B cell (primary cell): ENCODE data around the gene TDRD15. TPM values are rescaled to one million over a fixed set of nuclear protein-coding genes. Genes with fewer than 3 reads are reported as not detected.

ENCODE experiments used
- ATAC-seq: fragments of 200-7000 bp; cut with Tn5 transposase; one replicate; pipeline ENCODE4 v1.10.0; 2021; ENCODE audit warnings: low read depth, mild to moderate bottlenecking, moderate number of reproducible peaks, moderate library complexity
- CTCF ChIA-PET: fragments of 350-600 bp; sonication (Branson Sonifier 250); formaldehyde crosslinking; loops from one replicate; lab custom pipeline; 2021; ENCODE audit warnings: antibody characterized with exemption, inconsistent platforms; lab: Charles Lee
- POLR2A ChIA-PET: fragments of 350-600 bp; sonication (Branson Sonifier 250); formaldehyde crosslinking; loops from one replicate; lab custom pipeline; 2021; ENCODE audit warnings: antibody characterized with exemption; lab: Charles Lee
- DNase-seq: peaks from one replicate; pipeline ENCODE4 v3.0.0; 2013
- H2AFZ ChIP-seq: 2 replicates; pipeline ENCODE4 v1.6.1; 2012; ENCODE audit warnings: mild to moderate bottlenecking, low read depth, low read length; ENCODE audit not compliant: insufficient read depth, poor library complexity, severe bottlenecking
- H3K27ac ChIP-seq, 2 donors: 1 replicate in 1 of 2; 2 replicates in 1 of 2; pipeline ENCODE4 v1.5.1; 2012 to 2013; ENCODE audit warnings: low read length in 2 of 2, mild to moderate bottlenecking in 2 of 2, moderate library complexity in 1 of 2
- H3K27me3 ChIP-seq, 4 experiments: fragments of 200-600 bp in 1 of 4; sonication (generic) in 1 of 4; replicated peaks in 1 of 4; 1 replicate in 2 of 4; 2 replicates in 2 of 4; pipeline versions ENCODE4 v1.6.1 to v1.7.0; 2013 to 2016; ENCODE audit warnings: low read length in 3 of 4, mild to moderate bottlenecking in 2 of 4, mixed read lengths in 1 of 4, moderate library complexity in 1 of 4; ENCODE audit not compliant: insufficient read depth in 4 of 4, control insufficient read depth in 3 of 4; ENCODE audit errors: control extremely low read depth in 1 of 4
- H3K36me3 ChIP-seq, 2 experiments: replicated peaks in 1 of 2; 1 replicate in 1 of 2; 2 replicates in 1 of 2; pipeline versions ENCODE4 v1.6.1 to v1.7.1; 2013; ENCODE audit warnings: low read length in 1 of 2; ENCODE audit not compliant: insufficient read depth in 2 of 2, control insufficient read depth in 1 of 2; ENCODE audit errors: control extremely low read depth in 1 of 2, extremely low read depth in 1 of 2
- H3K4me1 ChIP-seq, 2 donors: fragments of 200-600 bp in 1 of 2; sonication (generic) in 1 of 2; 1 replicate in 1 of 2; 2 replicates in 1 of 2; pipeline versions ENCODE4 v1.5.1 to v1.6.1; 2013 to 2017; ENCODE audit warnings: low read length in 2 of 2; ENCODE audit not compliant: control insufficient read depth in 2 of 2, insufficient read depth in 2 of 2
- H3K4me2 ChIP-seq: replicated peaks from 2 replicates; pipeline ENCODE3; 2012; ENCODE audit warnings: mild to moderate bottlenecking, low read depth, low read length; ENCODE audit not compliant: poor library complexity, severe bottlenecking
- H3K4me3 ChIP-seq, 5 experiments: fragments of 200-600 bp in 1 of 5; sonication (generic) in 1 of 5; 1 replicate in 3 of 5; 2 replicates in 2 of 5; pipeline versions ENCODE4 v1.5.1 to v1.7.0; 2011 to 2016; ENCODE audit warnings: low read length in 4 of 5, mild to moderate bottlenecking in 4 of 5, low read depth in 2 of 5, control low read depth in 1 of 5, moderate library complexity in 1 of 5; ENCODE audit not compliant: insufficient read depth in 1 of 5; ENCODE audit errors: control extremely low read depth in 1 of 5, extremely low read depth in 1 of 5
- H3K79me2 ChIP-seq: fragments of 200-600 bp; sonication (generic); one replicate; pipeline ENCODE4 v1.6.0; 2016; ENCODE audit warnings: low read length; ENCODE audit not compliant: control insufficient read depth, insufficient read depth
- H3K9ac ChIP-seq: fragments of 200-600 bp; sonication (generic); 2 replicates; pipeline ENCODE4 v1.6.1; 2017; ENCODE audit warnings: mild to moderate bottlenecking, low read length, moderate library complexity
- H3K9me3 ChIP-seq, 3 donors: one replicate each; pipeline versions ENCODE4 v1.6.1 to v1.7.1; 2013; ENCODE audit warnings: low read length in 2 of 3; ENCODE audit not compliant: control insufficient read depth in 2 of 3, insufficient read depth in 1 of 3; ENCODE audit errors: control extremely low read depth in 1 of 3
- H4K20me1 ChIP-seq: 2 replicates; pipeline ENCODE4 v1.6.0; 2012; ENCODE audit warnings: mild to moderate bottlenecking, low read length; ENCODE audit not compliant: insufficient read depth, control insufficient read depth, poor library complexity, severe bottlenecking
- H3K27ac Mint-ChIP-seq: one replicate; pipeline ENCODE4 v1.8.0; 2021; ENCODE audit warnings: mixed read lengths
- H3K27me3 Mint-ChIP-seq: one replicate; pipeline ENCODE4 v1.8.0; 2021; ENCODE audit warnings: mixed read lengths
- H3K4me1 Mint-ChIP-seq: one replicate; pipeline ENCODE4 v1.8.0; 2021; ENCODE audit warnings: mixed read lengths
- H3K4me3 Mint-ChIP-seq: one replicate; pipeline ENCODE4 v1.8.0; 2021; ENCODE audit warnings: mixed read lengths
- H3K9me3 Mint-ChIP-seq: one replicate; pipeline ENCODE4 v1.8.0; 2022; ENCODE audit warnings: mixed read lengths; ENCODE audit not compliant: insufficient read depth
- CTCF ChIP-seq: fragments of 200-600 bp; IDR thresholded peaks from one replicate; pipeline ENCODE4 v1.8.0; 2022; ENCODE audit warnings: antibody characterized with exemption, mild to moderate bottlenecking
- EZH2 ChIP-seq: IDR thresholded peaks from 2 replicates; pipeline ENCODE4 v1.6.1; 2012; ENCODE audit warnings: borderline replicate concordance, low read depth, mild to moderate bottlenecking, moderate library complexity, low read length; ENCODE audit not compliant: insufficient read depth, poor library complexity, severe bottlenecking
- WGBS: methylation state at CpG from one replicate; pipeline ENCODE4 v1.1.5; 2013; ENCODE audit warnings: missing lambda C conversion rate; ENCODE audit not compliant: insufficient coverage; 5-methylcytosine and 5-hydroxymethylcytosine counted together
- intact Hi-C: fragments of 100-400 bp; cut with micrococcal nuclease; formaldehyde crosslinking; loops from one replicate; pipeline ENCODE4 v1.10.0; 2022
- polyA plus RNA-seq: library from polyadenylated mRNA; depleted of rRNA; stranded (reverse); fragments of >200 nt; gene quantifications from 2 replicates; pipeline ENCODE4 v1.2.3, GENCODE V29; 2012
- total RNA-seq, 2 donors: library from RNA; stranded (reverse); fragments of 120-200 nt in 1 of 2; gene quantifications; 1 replicate in 1 of 2; 2 replicates in 1 of 2; pipeline versions ENCODE4 v1.2.3 to v1.2.4, GENCODE V29; 2013 to 2022

Gene TDRD15
- total and polyA plus RNA-seq, 2 donors (not counting 1 experiment from before 2014, with no cell fraction given) = 0.04 to 1.1 TPM

- Histone ChIP-seq H3K4me2 (no peak overlapping the region), H3K27ac (no peak overlapping the region), H3K4me3 (no peak overlapping the region), H3K36me3 (no peaks in the 10 kb centered on the region), H2AFZ (no peak overlapping the region), H3K4me1 (no peaks in the 10 kb centered on the region), H3K9me3 (no peaks in the 10 kb centered on the region), H3K79me2 (no peaks in the 10 kb centered on the region), H4K20me1 (no peaks in the 10 kb centered on the region), H3K27me3 (no peaks in the 10 kb centered on the region), H3K9ac (no peak overlapping the region)
- ChIA-PET POLR2A (no interaction called here), CTCF (no interaction called here)
- H3K27me3 Mint-ChIP-seq = peaks cover 6% of the 10 kb centered on the region
- H3K4me3 Mint-ChIP-seq = no peak overlapping the region
- ATAC-seq (no peak), DNase-seq (no peak)
- H3K9me3 Mint-ChIP-seq = no peaks in the 10 kb centered on the region
- intact Hi-C loops = no loop called here
- no peak for TF ChIP-seq CTCF
- no peak for TF ChIP-seq EZH2
- WGBS = 90% methylated on average over 2 of the region's 2 CpGs
- no peak overlapping the region for H3K27ac Mint-ChIP-seq
- H3K4me1 Mint-ChIP-seq = no peaks in the 10 kb centered on the region
Observed at GRCh38 chr2:21191535-21191934, 67.8 kb downstream of the TDRD15 start.

Other genes starting within 250 kb of the TDRD15 start
- gene APOB, start 79.9 kb upstream of the TDRD15 start, total RNA-seq = 0.12 TPM in 1 of 2 replicates, not detected in the other
- not detected in 2 replicates for gene APOB, start 79.9 kb upstream of the TDRD15 start, polyA plus RNA-seq